Panc1 (cell line): Measurements from ENCODE around the gene C4BPA. TPM values are rescaled to one million over a fixed set of nuclear protein-coding genes. Genes with fewer than 3 reads are reported as not detected.

Experiments
- ATAC-seq: fragments of 200-7000 bp; cut with Tn5 transposase; 2 replicates; pipeline ENCODE4 v1.9.1; 2020; ENCODE audit warnings: mild to moderate bottlenecking, moderate library complexity
- BruUV-seq: library from RNA; stranded (reverse); fragments of 400-500 nt; replicated peaks from 2 replicates; lab custom pipeline; 2021; lab: Mats Ljungman, UMichigan
- CTCF ChIA-PET: fragments of 300-600 bp; sonication (Branson Sonifier 250); formaldehyde crosslinking; loops from one replicate; lab custom pipeline; 2022; ENCODE audit warnings: antibody characterized with exemption; lab: Charles Lee
- POLR2A ChIA-PET: fragments of 300-600 bp; sonication (Branson Sonifier 250); formaldehyde crosslinking; loops from one replicate; lab custom pipeline; 2022; ENCODE audit warnings: antibody characterized with exemption; lab: Charles Lee
- DNase-seq: peaks from one replicate; pipeline ENCODE4 v3.0.0-alpha.2; 2010; ENCODE audit warnings: low read depth, low spot score
- H3K27ac ChIP-seq: 2 replicates; pipeline ENCODE4 v1.5.1; 2011; ENCODE audit warnings: mild to moderate bottlenecking, low read length, inconsistent platforms
- H3K27me3 ChIP-seq: fragments of 200-500 bp; sonication (Bioruptor generic); 2 replicates; pipeline ENCODE4 v1.6.0; 2014; ENCODE audit warnings: low read length, inconsistent platforms; ENCODE audit not compliant: control insufficient read depth, insufficient read depth
- H3K36me3 ChIP-seq: fragments of 200-500 bp; sonication (Bioruptor generic); 2 replicates; pipeline ENCODE4 v1.5.1; 2014; ENCODE audit warnings: inconsistent platforms, mild to moderate bottlenecking, low read length, moderate library complexity; ENCODE audit not compliant: control insufficient read depth, insufficient read depth
- H3K4me1 ChIP-seq: 2 replicates; pipeline ENCODE4 v1.5.1; 2011; ENCODE audit warnings: inconsistent platforms, mild to moderate bottlenecking, low read length, moderate library complexity; ENCODE audit not compliant: control insufficient read depth, insufficient read depth
- H3K4me3 ChIP-seq, 2 experiments: 2 replicates each; pipeline ENCODE4 v1.5.1; 2011 to 2012; ENCODE audit warnings: low read depth in 2 of 2, low read length in 2 of 2, mild to moderate bottlenecking in 2 of 2, inconsistent platforms in 1 of 2, moderate library complexity in 1 of 2
- H3K9me3 ChIP-seq: fragments of 200-500 bp; sonication (Bioruptor generic); 2 replicates; pipeline ENCODE4 v1.5.1; 2014; ENCODE audit warnings: low read depth, mild to moderate bottlenecking, inconsistent platforms, low read length, moderate library complexity; ENCODE audit not compliant: control insufficient read depth, insufficient read depth
- CTCF ChIP-seq: fragments of 450-650 bp; IDR thresholded peaks from 2 replicates; pipeline ENCODE4 v1.5.1; 2017; ENCODE audit warnings: mild to moderate bottlenecking
- POLR2AphosphoS5 ChIP-seq: IDR thresholded peaks from 2 replicates; pipeline ENCODE4 v1.6.1; 2012; ENCODE audit warnings: mild to moderate bottlenecking, low read depth, low read length, moderate library complexity
- REST ChIP-seq, 2 experiments: IDR thresholded peaks; 2 replicates each; pipeline ENCODE4 v1.6.1; 2011 to 2012; ENCODE audit warnings: low read depth in 2 of 2, control low read depth in 1 of 2, low read length in 1 of 2, mild to moderate bottlenecking in 1 of 2, moderate library complexity in 1 of 2; ENCODE audit not compliant: insufficient read depth in 1 of 2
- SIN3A ChIP-seq: IDR thresholded peaks from 2 replicates; pipeline ENCODE4 v1.6.1; 2012; ENCODE audit warnings: low read depth, mild to moderate bottlenecking, low read length, moderate library complexity, borderline replicate concordance; ENCODE audit not compliant: insufficient read depth
- TCF7L2 ChIP-seq: IDR thresholded peaks from 2 replicates; pipeline ENCODE4 v1.6.1; 2011; ENCODE audit warnings: mild to moderate bottlenecking, low read depth, low read length, inconsistent platforms
- in situ Hi-C: cut with HindIII; loops from 2 replicates; pipeline ENCODE4 v1.10.0; 2016; ENCODE audit warnings: low sequenced_read_pairs, low pct_unique_long_range_greater_than_20kb
- intact Hi-C: fragments of 100-400 bp; cut with micrococcal nuclease; formaldehyde crosslinking; loops from one replicate; pipeline ENCODE4 v1.10.0; 2022; ENCODE audit not compliant: unreplicated experiment
- total RNA-seq: library from RNA; stranded (reverse); gene quantifications from one replicate; pipeline ENCODE4 v1.2.1, GENCODE V29; 2021; ENCODE audit not compliant: unreplicated experiment

C4BPA gene
- total RNA-seq, 1 experiment from 2014 or later: 0.26 TPM

GRCh38 chr1:207076181-207076955 is 27.7 kb upstream of the C4BPA start:
- ATAC-seq (no peak), DNase-seq (no peak)
- intact Hi-C loops (no loop called here), in situ Hi-C loops (no loop called here)
- no peaks in the 10 kb centered on the region for H3K4me1 ChIP-seq
- H3K27me3 ChIP-seq: no peaks in the 10 kb centered on the region
- TF ChIP-seq TCF7L2 (no peak), CTCF (no peak), SIN3A (no peak), POLR2AphosphoS5 (no peak), REST (IDR thresholded peaks at IDR 0.05; ENCODE audit: insufficient read depth in 1 of 2, low read depth in 2 of 2, low read length in 1 of 2) (no peak)
- ChIA-PET CTCF (interaction anchor here (0.7 kb wide), 2 partner anchors 329 to 597 kb away, joined by 3 to 6 read pairs; no protein-coding TSS in a partner anchor), POLR2A (no interaction called here)
- no peaks in the 10 kb centered on the region for H3K9me3 ChIP-seq
- no peak overlapping the region for H3K4me3 ChIP-seq
- no peak overlapping the region for H3K27ac ChIP-seq
- no TSS peak for BruUV-seq
- H3K36me3 ChIP-seq: peaks cover 2% of the 10 kb centered on the region

- Histone ChIP-seq H3K4me3 (no peak overlapping the region), H3K9me3 (no peaks in the 10 kb centered on the region), H3K27ac (no peak overlapping the region), H3K27me3 (no peaks in the 10 kb centered on the region), H3K36me3 (peaks cover 2% of the 10 kb centered on the region), H3K4me1 (no peaks in the 10 kb centered on the region)
- DNase-seq: no peak
- no TSS peak for BruUV-seq
- intact Hi-C loops: loop anchor here (1.0 kb wide), 1 partner anchor 422 kb away; no protein-coding TSS in a partner anchor
- ChIA-PET CTCF (interaction anchor here (0.7 kb wide), 1 partner anchor 328 kb away, joined by 3 read pairs; no protein-coding TSS in a partner anchor), POLR2A (no interaction called here)
- TF ChIP-seq REST (IDR thresholded peaks at IDR 0.05; ENCODE audit: insufficient read depth in 1 of 2, low read depth in 2 of 2, low read length in 1 of 2) (no peak), POLR2AphosphoS5 (no peak), TCF7L2 (no peak), SIN3A (no peak), CTCF (no peak)
- no peak for ATAC-seq
- in situ Hi-C loops: no loop called here
Measured at GRCh38 chr1:207077012-207077411, 27.0 kb upstream of the C4BPA start.
